GM19240 (cell line): ENCODE results near the gene DNAH7.
"Not testable (repeated sequence)": the region's sequence is repeated elsewhere in the genome, so short reads cannot be mapped to it uniquely, and the experiment has no call there.

Experiments
- DNase-seq: peaks from one replicate; pipeline ENCODE4 v3.0.0; 2011; ENCODE audit warnings: low spot score; ENCODE audit not compliant: insufficient read length

DNAH7 gene

DNA sequence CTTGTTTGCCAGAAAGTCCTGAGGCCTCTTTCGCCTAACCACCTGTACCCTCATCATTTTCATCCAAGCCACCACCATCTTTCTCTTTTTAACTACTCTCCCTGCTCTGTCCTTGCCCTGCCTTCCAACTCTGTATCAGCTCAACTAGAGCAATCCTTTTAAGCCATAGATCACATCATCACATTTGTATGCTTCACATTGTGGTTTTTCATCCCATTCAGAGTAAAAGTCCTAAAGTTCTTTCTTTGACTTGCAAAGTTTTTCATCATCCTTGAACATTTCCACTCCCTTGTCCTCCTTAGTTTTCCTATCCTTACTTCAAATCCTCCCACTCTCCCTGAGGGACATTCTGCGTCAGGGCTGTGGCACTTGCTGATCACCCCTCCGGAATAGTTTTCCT is 337.7 kb downstream of the DNAH7 start:
- DNase-seq: no peak

DNA sequence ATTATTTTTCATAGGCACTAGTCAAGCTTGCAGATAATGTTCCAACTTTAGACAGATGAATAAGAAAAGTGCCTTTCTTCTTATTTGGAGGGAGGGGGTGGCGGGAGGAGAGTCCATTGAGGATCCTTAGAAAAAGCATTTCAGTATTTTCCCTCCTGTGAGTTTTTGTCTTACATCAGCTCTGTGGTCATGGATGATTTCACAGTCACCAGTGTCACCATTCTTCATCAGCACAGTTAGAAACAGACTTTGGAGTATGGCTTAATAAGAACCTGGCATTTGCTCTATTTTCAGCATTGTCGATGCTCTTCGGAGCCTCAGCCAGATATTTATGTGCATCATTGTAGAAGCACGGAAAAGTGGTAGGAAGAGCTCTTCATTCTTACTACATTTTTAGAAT is 341.5 kb downstream of the DNAH7 start:
- DNase-seq: no peak

DNA sequence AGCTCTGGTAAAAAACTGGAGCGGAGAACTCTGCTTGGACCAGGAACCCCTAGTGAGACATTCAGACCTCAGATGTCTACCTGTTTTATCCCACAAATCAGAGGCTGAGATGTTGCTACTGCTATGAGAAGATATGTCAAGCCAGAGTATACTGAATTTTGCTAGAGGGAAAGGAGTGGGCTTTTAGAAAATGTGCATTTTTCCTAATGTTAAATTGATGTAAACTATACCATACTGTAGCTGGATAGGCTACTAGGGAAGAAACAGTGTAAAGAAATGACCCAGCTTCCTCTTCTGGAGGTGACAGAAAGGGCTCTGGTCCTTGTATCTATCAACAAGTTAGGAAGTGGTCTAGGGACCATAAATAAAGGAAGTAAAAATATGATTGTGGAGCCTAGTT is 346.6 kb downstream of the DNAH7 start:
- no peak for DNase-seq

DNA sequence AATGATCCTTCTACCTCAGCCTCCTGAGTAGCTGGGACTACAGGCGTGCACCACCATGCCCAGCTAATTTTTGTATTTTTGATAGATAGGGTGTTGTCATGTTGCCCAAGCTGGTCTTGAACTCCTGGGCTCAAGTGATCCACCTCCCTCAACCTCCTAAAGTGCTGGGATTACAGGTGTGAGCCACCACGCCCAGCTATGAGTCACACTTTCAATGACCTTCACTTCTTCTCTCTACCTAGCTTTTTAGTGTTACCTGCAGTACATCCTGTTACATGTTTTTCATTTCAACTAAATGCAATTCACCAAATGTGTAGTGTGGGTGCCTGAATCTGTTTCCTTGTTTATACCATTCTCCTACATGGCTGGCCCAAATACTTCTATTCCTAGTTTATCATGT is 347.6 kb downstream of the DNAH7 start:
- DNase-seq: no peak

DNA sequence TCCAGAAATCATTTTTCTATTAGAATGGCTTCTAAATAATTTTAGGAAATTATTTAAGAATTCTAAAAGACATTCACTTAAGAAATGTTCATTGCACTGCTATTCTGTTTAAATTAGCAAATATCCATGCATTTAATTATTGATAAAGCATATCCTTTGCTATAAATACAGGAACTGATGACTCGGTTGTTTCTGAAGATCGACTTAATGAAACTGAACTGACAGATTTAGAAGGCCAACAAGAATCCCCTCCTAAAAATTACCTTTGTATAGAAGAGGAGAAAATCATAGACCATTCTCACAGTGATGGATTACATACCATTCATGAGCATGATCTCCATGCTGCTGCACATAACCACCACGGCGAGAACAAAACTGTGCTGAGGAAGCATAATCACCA is 352.2 kb downstream of the DNAH7 start:
- no peak for DNase-seq

DNA sequence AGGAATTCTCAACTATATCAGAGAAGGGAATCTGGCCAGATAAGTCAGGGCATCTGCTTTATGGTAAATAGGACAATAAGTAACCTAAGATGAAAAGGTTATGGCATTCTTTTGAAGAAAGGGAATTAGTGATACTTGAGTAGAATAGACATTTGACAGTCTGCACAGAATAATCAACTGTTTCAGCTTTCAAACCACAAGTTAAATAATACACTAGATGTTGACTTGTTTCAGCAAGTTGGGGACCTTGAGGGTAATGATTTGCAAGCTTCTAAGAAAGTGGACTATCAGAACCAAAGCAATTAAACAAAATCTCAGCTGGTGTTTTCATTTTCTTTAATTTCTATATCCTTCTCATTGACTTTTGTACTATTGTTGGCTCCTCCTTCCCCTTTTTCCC is 357.2 kb downstream of the DNAH7 start:
- DNase-seq: no peak

DNA sequence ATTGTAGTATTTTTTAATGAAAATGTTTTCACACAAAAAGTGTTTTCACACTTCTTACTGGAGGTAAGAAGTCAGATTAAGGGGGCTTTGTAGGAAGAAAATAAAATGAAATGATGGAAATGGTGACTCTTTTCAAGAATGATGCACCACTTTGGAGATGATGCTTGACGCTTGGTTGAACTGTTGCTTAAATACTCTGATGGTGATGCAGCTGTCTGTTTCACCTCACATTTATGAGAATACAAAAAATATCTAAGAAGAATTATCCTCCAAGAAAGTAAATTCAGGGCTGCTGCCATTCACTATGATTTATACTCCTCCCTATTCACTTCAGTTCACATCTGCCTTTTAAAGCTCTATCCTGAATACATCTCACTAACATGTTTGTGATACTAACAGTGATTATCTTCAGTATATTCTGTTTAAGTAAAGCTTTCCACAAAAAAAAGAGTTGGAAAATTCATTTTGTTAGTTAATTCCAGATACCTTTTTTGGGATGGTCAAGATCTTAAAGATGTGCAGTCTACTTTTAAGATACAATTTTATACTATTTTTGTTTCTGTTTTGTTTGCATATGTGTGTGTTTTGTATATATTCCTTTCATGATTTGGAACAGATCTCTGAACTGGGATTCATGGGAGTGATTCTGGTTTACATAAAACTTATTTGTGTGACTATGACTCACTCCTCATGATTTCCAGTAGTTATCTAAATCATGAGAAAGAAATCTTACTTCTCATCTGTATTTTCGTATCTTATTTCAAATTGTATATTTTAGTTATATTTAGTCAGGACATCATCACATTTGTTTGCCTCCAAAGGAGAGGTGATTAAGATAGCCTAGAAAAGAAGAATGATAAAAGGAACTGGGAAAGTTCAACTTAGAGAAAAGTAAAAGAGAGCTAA is 358.5 kb downstream of the DNAH7 start:
- DNase-seq: no peak

DNA sequence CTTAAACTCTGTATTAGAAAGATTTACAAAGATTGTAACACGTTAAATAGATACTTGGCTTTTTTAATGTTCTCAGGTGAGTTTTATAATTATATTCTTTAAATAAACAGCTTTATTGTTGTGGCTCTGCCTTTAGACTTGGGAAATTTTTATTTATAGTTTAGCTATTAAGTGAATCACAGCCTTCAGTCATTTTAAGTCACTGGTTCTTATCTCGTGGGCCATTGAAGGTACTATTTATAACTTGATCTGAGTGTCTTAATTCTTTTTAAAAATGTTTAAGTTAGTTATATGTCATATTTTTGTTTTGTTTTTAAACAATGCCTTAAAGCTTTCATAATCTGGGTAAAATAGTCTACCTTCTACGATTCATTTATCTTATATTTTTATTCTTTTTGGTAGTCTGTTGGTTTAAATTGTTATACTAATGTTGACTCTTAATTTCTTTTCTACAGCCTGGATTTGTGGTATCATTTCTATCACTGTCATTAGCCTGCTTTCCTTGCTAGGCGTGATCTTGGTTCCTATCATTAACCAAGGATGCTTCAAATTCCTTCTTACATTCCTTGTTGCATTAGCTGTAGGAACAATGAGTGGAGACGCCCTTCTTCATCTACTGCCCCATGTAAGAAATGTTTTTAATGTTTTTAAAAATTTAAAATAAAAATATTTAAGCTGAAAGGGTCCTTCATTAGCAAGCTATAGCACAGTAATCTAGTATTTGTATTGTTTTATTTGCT is 362.3 kb downstream of the DNAH7 start:
- no peak for DNase-seq

DNA sequence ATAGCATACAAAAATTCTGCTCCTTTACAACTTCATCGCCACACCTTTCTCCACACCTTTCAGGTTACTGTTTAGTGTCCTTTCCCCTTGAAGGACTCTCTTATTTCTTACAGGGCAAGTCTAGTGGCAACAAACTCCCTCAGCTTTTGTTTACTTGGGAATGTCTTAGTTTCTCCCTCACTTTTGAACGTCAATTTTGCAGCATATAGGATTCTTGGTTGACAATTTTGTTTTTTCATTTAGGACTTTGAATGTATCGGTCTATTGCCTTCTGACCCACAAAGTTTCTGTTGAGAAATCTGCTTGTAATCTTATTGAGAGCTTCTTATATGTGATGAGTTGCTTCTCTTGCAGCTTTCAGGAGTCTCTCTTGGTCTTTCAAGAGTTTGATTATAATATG is 368.2 kb downstream of the DNAH7 start:
- no peak for DNase-seq

DNA sequence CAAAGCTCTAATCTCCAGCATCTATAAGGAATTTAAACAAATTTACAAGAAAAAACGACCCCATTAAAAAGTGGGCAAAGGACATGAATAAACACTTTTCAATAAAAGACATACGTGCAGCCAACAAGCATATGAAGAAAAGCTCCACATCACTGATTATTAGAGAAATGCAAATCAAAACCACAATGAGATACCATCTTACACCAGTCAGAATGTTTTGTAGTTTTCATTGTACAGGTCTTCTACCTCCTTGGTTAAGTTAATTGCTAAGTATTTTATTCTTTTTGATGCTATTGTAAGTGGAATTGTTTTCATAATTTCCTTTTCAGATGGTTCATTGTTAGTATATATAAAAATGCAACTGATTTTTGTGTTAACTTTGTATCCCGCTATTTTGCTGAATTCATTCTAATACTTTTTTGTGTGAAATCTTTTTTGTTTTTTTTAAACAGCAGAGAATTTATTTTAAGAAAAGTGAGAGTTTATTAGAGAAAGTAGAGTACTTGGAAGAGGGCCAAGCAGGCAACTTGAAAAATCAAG is 370.9 kb downstream of the DNAH7 start:
- DNase-seq: no peak

DNA sequence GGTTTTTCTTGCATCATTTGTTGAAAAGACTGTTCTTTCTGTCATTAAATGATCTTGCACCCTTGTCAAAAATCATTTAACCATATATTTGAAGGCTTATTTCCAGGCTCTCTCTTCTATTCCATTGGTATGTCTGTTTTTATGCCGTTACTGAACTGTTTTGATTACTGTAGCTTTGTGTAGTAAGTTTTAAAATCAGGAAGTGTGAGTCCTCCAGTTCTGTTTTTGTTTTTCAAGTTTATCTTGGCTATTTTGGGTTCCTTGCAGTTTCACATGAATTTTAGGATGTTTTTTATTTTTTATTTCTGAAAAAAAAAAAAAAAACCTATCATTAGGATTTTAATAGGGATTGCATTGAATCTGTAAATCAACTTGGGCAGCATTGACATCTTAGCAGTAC is 372.6 kb downstream of the DNAH7 start:
- DNase-seq: no peak

DNA sequence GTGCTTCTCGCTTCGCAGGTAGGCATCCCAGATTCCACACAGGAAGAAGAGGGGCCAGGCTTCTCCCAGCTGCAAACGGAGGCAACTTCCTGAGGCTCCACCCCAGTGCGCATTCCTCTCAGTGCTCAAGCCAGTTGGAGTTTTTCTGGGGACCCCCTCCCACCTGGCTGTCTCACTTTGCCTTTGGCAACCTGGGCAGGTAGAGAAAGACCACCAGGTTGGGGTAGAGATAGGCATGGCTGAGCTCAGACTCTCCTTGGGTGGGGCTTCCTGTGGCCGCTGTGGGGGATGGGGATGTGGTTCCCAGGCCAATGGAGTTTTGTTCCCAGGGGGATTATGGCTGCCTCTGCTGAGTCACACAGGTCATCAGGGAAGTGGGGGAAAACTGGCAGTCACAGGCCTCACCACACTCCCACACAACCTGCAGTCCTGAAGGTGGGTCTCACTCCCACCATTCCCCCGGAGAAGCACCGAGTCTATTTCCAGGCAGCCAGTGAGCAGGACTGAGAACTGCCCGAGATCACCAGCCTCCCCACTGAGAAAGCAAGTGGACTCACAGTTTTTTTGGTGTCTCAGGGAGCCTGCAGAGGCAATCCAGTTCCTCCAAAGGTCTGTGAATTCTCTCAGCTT is 373.5 kb downstream of the DNAH7 start:
- no peak for DNase-seq

DNA sequence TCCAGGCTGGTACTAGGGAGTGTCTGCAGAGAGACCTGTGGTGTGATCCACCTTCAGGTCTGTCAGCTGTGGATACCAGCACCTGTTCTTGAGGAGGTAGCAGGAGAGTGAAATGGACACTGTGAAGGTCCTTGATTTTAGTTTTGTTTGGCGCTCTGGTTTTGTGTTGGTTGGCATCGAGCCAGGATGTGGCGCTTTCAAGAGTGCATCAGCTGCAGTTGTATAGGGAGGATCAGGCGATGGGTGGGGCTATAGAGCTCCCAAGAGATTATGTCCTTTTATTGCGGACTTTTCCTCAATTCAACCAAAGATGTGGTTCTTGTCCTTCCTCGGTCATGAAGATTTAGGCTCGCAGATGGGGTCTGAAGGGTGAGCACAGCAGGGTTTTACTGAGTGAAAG is 374.1 kb downstream of the DNAH7 start:
- DNase-seq: no peak

DNA sequence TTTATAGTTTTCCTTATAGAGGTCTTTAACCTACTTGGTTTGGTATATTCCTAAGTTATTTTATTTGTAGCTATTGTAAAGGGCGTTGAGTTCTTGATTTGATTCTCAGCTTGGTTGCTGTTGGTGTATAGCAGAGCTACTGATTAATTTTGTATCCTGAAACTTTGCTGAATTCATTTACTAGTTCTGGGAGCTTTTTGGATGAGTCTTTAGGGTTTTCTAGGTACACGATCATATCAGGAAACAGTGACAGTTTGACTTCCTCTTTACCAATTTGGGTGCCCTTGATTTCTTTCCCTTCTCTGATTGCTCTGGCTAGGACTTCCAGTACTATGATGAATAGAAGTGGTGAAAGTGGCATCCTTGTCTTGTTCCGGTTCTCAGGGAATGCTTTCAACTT is 376.1 kb downstream of the DNAH7 start:
- DNase-seq: not testable (repeated sequence)
